Renal cortical epithelial cell (primary cell): ENCODE results near the gene PHOX2B. TPM values are rescaled to one million over a fixed set of nuclear protein-coding genes. Genes with fewer than 3 reads are reported as not detected.
A peak's percentile ranks its signal among the peaks of the same experiment; 100 is the strongest.

Experiments
- DNase-seq: peaks from one replicate; pipeline ENCODE4 v3.0.0-alpha.2; 2011; ENCODE audit warnings: low read depth
- total RNA-seq: library from RNA; depleted of rRNA; stranded (reverse); fragments of >200 nt; gene quantifications from 2 replicates; pipeline ENCODE4 v1.2.3, GENCODE V29; 2014

The PHOX2B gene
- total RNA-seq, result not detected in 2 replicates

DNA sequence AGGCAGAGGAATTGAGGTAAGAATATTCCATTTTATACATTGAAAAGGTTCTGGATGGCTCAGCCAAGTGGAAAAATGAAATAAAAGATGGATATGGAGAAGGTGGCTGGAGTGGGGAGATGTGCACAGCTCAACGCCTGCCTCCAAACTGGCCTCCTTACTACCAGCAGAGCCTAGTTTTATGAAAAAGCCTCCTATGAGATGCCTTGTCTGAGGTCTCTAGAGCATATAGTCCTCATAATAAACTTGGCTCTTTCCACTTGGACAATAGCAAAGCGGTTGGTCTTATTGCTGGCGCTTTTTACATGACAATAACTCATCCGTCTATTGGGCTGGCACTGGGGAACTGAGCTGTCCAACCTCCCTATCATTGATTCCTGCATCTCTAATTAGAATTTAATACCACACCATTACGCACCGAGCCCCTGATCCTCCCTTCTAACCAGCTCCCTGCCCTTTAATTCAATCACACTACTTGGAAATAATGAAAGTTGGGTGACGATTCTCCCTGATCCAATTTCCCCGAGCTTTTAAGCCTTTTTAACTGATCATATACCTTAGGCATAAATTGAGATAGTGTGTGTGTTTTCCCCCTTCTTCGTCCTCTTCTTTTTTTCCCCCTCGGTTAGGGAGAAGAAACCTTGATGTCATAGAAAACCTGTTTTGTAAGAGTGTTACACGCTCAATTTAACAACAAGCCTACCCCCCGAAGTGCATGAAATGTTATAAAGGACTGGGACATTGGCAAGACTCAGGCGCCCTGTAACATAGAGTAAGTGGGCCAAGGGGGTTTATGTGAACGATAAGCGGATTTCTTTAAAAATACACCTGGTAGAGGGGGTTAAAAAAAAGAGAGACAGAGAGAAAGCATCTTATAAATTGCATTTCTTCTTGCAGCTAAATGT, at the start of gene PHOX2B:
Gene PHOX2B (minus strand): TSS at position 155 of the 905 bp plus-strand sequence. CDS start 115 bp downstream, at position 40.
- DNase-seq, result no peak

DNA sequence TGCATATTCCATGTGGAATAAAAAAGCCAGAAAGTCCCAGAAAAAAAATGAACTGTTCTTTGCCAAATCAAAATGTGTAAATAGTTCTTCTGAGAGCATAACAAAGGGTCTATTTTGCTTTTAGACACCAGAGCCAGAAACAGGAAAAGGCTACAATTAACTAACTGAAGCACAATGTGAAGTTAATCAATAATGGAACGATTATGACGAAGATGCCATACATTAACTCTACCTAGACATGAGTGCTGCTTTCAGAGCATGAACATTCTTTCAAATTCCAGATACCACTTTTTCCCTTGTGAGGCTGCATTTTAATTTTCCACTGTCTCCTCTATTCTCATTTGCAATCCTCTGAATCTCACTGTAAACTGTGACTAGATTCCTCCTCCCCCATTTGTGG, 48.7 kb upstream of the PHOX2B start:
- peak; percentile 74 for DNase-seq

DNA sequence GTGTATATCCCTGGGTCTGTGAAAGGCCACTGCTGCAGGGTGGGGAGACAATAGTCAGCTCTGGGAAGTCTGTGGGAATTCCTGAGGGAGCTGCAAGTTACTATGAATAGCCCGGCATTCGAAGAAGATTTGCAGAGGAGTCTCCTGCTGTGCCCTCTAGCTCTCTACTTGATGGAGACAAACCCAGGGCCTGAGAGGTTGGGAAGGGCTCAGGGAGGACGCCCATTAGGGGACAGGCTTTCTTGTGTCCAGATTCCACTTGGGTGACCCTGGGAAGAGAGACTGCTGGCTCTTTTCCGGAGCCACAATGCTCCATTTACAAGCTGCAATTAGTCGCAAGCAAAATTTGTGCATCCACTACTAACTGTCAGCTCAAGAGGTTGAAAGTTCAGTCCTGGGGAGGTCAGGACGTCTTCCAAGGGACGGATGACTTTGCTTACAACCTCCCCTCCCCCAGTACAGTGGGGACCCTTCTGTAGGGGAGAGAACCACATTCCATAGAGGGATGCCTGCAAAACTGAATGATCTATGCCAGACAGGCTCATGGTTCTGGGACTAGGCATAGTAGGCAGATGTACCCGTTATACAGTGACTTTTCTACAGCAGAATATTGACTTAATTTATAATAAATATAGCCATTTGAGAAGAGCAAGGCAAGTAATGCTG, 48.2 kb upstream of the PHOX2B start:
- peak; percentile 9 for DNase-seq

DNA sequence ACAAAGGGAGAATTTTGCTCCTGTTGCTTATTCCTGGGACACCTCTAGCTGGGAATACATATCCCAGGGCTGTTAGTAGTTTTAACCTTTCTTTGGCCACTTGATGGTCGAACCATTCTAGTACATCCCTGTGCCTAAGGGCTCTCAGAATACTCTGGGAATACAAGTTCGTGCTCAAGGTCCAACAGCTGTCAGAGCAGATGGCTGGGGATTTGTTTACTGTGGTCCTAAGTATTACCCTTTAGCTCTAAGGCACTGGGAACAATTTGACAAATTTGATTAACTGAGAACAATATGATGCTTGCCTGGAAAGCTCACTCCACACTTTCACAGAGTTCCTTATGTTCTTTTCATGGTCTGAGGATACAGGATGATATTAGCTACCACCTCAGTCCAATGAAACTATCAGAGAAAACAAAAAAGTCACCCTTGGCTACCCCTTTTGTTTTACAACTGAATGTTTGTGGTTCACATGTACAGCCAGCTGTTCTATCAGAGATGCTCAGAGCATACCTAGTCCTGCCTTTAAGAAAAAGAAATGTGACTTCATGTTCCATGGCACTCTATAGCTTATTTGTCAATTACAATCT, 47.4 kb upstream of the PHOX2B start:
- peak; percentile 15 for DNase-seq

DNA sequence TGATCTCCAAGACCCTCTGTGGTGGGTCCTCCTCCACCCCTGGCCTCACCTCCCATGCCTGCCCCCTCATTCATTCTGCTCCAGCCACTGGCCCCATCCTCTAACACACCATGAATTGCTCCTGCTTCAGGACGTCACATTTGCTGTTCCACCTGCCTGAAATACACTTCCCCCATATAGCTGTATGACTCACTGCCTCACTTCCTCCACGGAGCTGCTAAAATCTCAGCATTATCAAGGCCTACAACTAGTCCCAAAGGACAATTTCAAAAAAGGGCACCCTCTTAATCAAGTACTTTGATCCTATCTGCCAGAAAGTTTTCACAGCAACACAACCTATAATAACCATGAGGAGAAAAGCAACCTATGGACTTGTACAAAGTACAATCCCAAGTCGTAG, 43.6 kb upstream of the PHOX2B start:
- DNase-seq, result no peak

DNA sequence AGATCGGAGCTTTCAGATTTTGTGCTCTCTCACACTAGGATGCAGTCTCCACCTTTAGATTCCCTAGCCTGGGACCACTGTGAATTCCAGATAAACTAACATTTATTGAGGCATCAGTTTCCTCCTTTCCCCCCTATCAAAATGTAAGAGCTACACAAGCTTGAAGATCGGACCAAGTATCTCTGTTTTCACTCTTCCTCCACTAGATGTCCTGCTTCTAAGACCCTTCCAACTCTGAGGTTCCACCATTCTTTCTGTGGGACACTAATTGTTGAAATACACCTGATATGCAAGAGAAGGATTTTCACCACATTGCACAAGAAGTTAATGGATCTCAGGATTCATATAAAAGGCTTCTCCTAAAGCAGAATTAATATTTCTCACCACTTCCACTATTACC, 43.0 kb upstream of the PHOX2B start:
- no peak for DNase-seq

DNA sequence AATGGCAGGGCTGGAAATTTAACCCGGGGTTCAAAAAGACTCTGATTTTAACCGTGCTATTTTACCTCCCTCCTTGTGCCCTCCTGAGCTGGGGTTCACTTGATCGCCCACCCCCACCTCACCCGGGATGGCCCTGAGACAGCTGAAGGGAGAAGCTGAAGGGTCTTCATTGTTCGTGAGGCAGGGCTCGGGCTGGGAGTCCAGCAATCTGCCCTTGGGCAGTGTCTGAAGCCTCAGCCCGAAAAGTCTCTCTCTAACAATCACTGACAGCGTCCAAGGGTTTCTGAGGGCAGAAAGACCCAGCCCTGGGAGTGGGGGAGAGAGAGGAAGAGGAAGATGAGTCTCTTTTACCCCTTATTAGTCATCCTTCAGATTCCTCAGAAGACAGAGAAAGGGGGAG, 39.4 kb upstream of the PHOX2B start:
- no peak for DNase-seq

DNA sequence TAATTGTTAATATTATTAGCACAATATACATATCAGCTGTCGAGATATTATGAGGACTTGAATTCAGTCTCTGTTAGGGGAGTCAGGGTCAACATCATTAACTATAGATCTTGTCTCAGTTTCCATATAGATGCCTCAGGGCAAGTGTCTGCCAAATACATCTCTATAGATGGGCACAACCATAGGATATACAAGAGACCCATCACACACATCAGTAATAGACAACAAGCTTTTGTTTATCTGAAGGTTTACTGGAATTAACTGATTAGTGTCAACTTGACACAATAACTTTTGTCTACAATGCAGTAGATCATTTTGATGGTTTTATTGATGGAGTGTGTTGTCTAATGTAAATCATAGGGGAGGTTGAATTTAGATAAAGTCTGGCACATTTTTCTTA, 37.1 kb upstream of the PHOX2B start:
- DNase-seq, result no peak

DNA sequence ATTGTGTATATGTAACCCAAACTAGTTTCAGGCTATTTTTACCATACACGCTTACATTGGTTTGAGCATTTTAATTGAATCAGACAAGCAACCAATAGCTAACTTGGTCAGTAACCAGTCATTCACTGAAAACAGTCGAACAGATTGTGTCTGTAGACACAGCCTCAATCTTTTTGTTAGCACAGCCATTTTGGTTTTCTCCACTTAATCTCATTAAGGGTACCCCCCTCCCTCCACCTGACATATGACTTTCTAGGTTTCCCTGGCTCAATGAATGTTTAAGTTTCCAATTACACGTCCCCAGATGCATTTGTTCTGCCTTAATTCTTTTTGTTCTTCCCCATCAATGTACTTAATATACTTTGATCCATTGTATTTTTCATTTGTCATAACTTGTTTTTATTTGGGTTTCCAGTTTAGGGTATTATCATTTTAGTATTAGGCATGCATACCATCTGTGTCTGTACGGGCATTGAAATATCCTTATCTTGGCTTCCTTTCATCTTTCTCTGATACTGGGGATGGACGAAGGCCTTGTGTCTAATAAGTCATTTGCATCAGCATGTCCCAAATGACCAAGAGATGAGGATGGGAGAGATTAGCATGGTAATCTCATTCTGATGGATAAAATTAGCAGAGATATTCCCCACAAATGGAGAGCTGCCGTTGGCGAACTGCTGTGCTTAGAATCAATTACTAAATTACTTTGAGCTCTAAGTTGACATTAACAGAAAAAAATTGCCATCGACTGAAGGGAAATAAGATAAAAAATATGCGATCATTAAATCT, 35.9 kb upstream of the PHOX2B start:
- DNase-seq, result no peak

DNA sequence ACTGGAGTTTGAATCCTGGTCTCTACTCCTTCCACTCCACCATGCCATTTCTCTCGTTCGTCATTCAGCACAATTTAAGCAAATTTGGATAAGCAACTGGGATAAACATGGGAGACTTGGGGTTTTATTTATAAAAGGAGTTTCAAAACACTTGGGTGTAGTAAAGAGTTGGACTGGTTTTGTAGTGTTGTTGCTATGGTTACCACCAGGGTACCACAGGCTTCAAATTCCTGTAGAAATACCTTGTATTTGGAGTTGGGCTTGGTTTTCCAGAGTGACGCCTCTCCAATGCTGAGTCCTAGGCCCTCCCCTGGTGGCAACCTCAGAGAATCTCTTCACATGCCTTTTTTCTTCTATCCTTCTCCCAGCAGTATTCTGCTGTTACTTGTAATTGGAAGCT, 27.9 kb upstream of the PHOX2B start:
- DNase-seq, result no peak

DNA sequence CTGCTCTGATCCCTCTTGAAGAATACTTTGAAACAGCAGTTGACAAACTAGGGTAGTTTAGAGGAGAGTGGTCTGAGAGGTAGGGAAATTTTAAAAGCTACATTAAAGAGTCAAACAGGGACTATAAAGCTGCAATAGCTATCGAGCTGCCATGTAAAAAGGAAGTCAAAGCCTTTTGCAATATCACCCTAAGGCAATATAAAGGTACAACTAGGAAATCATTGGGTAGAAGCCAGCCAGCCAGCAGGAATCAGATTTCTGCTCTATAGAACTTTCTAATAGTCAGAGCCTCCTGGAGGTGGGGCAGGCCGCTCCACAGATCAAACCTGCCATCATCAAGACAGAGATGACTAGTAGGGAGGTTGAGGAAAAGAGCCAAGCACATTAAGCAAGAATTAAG, 15.2 kb upstream of the PHOX2B start:
- DNase-seq, result peak; percentile 19

DNA sequence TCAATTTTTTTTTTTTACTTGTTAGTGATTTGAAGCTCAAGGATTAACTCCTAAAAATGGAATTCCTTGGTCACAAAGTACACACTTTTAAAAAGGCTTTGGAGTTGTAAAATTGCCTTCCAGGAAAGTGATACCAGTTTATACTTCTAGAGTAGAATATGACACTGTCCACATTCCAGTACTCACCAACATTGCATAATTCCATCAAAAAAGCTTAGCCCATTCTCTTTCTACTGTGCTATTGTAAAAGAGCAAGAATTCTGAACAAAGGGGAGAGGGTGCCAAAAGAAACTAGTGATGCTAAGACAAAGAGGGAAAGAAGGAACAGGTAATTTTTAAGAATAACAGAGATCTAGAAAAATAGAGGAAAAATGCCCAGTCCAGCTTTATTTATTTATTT, 10.4 kb upstream of the PHOX2B start:
- DNase-seq, result no peak

DNA sequence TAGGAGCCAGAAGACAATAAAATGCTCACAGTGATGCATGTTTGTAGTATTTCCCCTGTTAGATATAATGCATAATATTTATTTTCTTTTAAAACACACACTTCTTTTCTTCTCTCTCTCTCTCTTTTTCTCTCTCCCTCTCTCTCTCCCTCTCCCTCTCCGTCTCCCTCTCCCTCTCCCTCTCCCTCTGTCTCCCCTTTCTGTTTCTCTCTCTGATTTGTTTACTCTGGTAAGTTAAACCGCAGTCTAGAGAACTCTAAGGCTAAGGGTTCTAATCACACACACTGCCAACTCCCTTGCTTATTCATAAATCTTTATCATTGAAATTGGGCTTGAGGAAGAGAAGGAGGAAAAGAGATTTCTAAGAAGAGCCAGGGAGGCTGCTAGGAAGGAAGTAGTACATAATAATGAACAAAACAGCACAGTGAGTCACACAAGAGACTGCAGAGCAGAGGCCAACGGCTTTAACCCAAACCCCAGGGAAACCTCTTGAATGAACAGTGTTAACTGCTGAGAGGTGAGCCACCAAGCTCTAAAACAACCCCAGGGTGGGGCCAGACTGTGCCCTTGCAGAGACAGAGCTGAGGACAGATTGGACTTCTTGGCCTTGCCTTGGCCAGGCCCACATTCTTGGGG, 9.1 kb upstream of the PHOX2B start:
- DNase-seq, result peak; percentile 31

DNA sequence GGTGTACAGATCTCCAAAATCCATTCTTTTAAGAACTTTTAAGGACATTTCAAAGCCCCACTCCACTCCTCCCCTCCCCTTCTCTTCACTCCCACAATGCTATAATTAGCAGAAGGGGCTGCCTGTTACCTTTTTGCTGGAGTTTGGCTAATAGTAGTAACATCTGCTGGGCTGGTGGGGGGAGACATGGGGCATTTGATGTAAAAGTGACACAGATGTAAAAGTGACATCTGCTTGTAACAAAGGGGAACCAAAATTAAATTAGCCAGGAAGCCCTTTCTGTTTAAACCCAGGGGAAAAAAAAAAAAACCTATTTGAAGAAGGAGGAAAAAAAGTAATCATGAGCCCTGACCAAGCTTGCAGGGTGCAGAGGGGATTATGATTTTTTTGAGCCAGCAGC, 5.4 kb upstream of the PHOX2B start:
- DNase-seq, result no peak

DNA sequence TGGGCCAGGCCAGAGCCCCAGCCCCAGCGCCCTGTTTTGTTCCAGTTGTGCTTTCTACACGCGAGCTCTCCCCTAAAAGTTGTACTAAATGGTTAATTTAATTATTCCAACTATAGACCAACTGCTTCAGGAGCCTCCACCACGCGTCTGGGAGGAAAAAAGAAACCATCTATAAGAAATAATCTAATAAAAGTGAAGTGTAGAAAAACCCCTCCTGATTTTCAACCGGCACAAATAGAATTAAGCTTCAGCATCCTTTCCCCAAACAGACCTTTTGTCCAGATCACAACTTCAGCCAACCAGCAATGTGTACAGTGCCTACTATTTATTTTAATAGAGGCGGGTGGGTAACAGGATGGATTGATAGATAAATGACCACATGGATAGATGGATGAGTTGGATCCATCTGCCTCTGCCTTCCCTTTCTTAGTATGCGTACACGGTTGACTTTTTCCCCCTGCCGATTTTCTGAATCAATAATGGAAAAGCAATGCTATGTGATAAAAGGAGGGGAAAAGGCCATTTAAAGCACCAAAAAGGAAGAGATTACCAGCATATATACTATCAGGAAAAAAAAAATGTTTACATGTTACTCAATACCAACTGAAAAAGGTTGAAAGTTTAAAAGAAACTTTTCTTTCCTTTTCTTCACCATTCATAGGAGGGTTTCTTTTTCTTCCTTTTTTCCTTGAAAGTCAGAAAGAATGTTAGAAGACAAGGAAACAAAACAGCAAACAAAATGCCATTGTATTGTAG, 3.7 kb upstream of the PHOX2B start:
- no peak for DNase-seq

DNA sequence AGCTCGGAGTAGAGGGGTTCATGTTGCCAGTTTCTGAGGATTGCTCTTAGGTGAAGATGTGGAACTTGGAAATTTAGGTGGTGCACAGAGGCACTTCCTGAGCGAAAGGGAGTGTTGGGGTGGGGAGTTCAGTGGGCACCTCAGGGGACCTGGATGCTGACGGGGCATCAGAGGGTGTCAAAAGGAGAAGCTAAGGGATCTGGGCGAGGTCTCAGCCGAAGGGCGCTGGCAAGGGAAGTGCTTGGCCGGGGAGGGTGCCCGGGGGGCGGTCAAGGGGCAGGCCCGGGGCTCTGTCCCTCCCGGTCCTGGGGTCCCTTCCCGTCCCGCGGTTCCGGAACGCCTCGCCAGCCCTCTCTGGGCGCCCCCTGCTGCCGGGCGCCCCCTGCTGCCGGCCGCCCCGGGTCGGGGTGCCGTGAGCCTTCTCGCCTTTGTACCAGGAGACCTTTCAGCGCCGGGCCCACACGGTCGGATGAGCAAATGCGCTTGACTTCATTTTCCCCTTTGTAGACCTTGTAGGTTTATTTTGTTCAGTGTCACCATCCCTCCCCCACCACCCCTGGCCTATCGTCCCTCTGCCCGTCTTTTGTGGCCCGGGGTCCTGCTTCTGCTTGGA, 3.0 kb upstream of the PHOX2B start:
- no peak for DNase-seq

DNA sequence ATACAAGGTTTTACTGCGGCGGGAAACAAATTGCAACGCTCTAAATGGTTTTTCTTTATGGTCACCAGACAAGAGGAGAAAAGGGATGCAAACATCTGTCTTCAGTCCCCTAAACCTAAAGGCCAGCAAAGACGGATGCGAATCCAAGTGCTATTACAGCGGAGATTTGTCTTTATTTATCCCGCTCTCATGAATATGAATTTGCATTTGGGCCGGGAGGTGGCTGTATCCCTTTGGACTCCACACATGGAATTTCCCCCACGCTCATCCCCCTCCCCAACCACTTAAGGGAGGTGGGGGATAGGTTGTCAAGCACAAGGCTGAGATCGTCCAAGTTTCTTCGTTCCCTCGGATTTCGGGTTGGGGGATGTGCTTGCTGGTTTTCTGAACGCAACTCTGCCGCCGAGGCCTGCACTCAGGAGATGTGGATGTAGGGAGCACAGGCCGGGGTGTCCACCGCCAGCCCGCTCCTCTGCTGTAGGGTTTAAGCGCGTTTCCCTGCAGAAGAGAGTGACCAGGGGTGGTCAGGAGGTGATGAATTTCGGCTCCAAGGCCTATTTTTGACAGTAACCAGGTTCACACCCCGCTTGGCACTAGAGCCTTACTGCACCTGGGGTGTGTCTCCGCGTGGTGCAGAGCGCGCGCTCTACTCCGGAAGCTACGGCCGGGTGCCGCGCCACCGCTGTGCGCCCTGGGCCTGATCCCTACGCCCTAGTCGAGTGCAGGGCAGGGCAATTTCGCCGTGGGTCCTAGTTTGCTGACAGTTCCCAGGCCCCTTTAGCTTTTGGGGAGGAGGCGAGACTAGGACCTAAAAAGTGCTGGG, 2.3 kb upstream of the PHOX2B start:
- no peak for DNase-seq

DNA sequence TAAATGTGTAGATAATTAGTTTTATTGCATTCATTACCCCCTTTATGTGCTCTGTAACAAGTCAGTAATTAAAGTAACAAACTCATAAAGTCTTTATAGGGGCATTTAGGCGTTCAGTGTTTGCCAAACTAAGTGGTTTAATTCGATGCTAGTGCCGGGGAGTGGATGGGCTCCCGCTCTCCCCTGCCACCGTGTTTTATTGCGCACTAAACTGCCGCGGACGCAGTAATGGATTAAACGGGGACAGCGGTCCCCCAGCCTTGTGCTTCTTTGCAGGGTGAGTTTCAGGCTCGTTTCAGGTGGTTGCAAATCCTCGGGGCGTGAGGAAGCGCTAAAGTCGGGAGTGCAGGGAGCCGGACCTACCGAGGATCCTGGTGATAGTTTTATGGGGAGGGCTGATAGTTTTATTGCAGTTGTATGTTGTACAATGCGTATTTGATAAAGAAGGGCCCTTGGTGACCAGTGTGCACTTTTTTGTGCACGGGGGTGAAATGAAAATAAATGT, 1.6 kb upstream of the PHOX2B start:
- DNase-seq, result no peak

DNA sequence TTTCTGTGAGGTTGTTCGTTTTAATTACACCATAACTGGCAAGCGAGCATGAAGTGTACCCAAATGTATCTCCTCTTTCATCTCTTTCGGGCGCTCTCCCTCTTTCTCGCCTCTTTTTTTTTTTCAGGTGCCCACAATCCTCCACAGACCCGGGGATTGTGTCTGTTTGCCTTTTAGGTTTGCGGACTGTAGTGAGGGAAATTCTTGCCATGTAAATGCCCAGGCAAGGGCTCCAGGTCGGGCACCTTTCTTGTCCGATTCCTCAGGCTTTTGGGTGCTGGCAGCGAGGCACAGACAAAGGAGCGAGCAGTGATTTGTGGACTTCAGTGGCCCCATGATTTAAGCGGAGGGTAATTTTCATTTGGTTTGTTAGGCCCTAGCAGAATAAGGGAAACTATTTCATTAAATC, 1.1 kb upstream of the PHOX2B start:
- DNase-seq, result no peak
